AG04450 (cell line): Measurements from ENCODE around the gene PRRC1. TPM values are rescaled to one million over a fixed set of nuclear protein-coding genes. Genes with fewer than 3 reads are reported as not detected.

Experiments used
- CTCF ChIA-PET: fragments of 300-600, 350-600 bp; formaldehyde crosslinking; extraction: SDS; loops from one replicate; lab custom pipeline; 2022; ENCODE audit warnings: antibody characterized with exemption, inconsistent platforms; lab: Charles Lee
- POLR2A ChIA-PET: fragments of 350-600 bp; formaldehyde crosslinking; extraction: SDS; loops from one replicate; lab custom pipeline; 2021; ENCODE audit warnings: antibody characterized with exemption, inconsistent platforms; lab: Yijun Ruan, JAX
- DNase-seq: peaks from one replicate; pipeline ENCODE4 v3.0.0-alpha.2; 2011; ENCODE audit warnings: low read depth, low spot score
- H3K27ac ChIP-seq: one replicate; pipeline ENCODE4 v1.5.1; 2012; ENCODE audit warnings: low read depth, low read length, control low read depth
- H3K27me3 ChIP-seq: one replicate; pipeline ENCODE4 v1.6.0; 2012; ENCODE audit warnings: low read length; ENCODE audit not compliant: control insufficient read depth, insufficient read depth
- H3K4me3 ChIP-seq: 2 replicates; pipeline ENCODE4 v1.5.1; 2011; ENCODE audit warnings: mild to moderate bottlenecking, low read depth, low read length, control low read depth
- H3K9me3 ChIP-seq: 2 replicates; pipeline ENCODE4 v1.5.1; 2012; ENCODE audit warnings: low read length; ENCODE audit not compliant: control insufficient read depth, insufficient read depth
- CTCF ChIP-seq: IDR thresholded peaks from 2 replicates; pipeline ENCODE4 v1.5.1; 2011; ENCODE audit warnings: low read depth, low read length, control low read depth, inconsistent platforms
- polyA plus RNA-seq: library from polyadenylated mRNA; depleted of rRNA; stranded (reverse); fragments of >200 nt; gene quantifications from 2 replicates; pipeline ENCODE4 v1.2.3, GENCODE V29; 2011

PRRC1 gene
- polyA plus RNA-seq, 1 experiment, result 120 TPM

GRCh38 chr5:127517110-127517479 is 345 bp upstream of the PRRC1 start:
- Histone ChIP-seq H3K9me3 (peaks cover 8% of the 10 kb centered on the region), H3K27ac (peak overlapping the region; percentile 31), H3K4me3 (peak overlapping the region; percentile 62), H3K27me3 (no peaks in the 10 kb centered on the region)
- no peak for DNase-seq
- CTCF ChIA-PET, result interaction anchor here (2.6 kb wide), 1 partner anchor 24 kb away, joined by 10 read pairs; no protein-coding TSS in a partner anchor
- no peak for TF ChIP-seq CTCF
- POLR2A ChIA-PET, result interaction anchor here (1.5 kb wide), 1 partner anchor 12 kb away, joined by 3 read pairs; no protein-coding TSS in a partner anchor

GRCh38 chr5:127518319-127518621 is 830 bp downstream of the PRRC1 start:
- ChIA-PET CTCF (interaction anchor here (0.7 kb wide), 2 partner anchors 408 to 833 kb away, joined by 3 to 5 read pairs; no protein-coding TSS in a partner anchor), POLR2A (interaction anchor here (1.0 to 1.5 kb wide), 2 partner anchors 11 to 267 kb away, joined by 3 read pairs; no protein-coding TSS in a partner anchor)
- Histone ChIP-seq H3K9me3 (peaks cover 8% of the 10 kb centered on the region), H3K4me3 (peak overlapping the region; percentile 96), H3K27ac (peak overlapping the region; percentile 96), H3K27me3 (no peaks in the 10 kb centered on the region)
- no peak for DNase-seq
- no peak for TF ChIP-seq CTCF

GRCh38 chr5:127519527-127519926 is 2.1 kb downstream of the PRRC1 start:
- peak overlapping the region; percentile 96 for H3K4me3 ChIP-seq
- POLR2A ChIA-PET, result no interaction called here
- DNase-seq, result no peak

GRCh38 chr5:127521138-127521770 is 3.8 kb downstream of the PRRC1 start:
- POLR2A ChIA-PET, result no interaction called here

More at GRCh38 chr5:127519527-127519926, 2.1 kb downstream of the PRRC1 start:
- Histone ChIP-seq H3K27me3 (no peaks in the 10 kb centered on the region), H3K27ac (no peak overlapping the region), H3K9me3 (peaks cover 8% of the 10 kb centered on the region)
- TF ChIP-seq CTCF, result no peak
- CTCF ChIA-PET, result no interaction called here

More at GRCh38 chr5:127521138-127521770, 3.8 kb downstream of the PRRC1 start:
- Histone ChIP-seq H3K27me3 (no peaks in the 10 kb centered on the region), H3K27ac (no peak overlapping the region), H3K9me3 (peaks cover 8% of the 10 kb centered on the region), H3K4me3 (no peak overlapping the region)
- no peak for DNase-seq
- TF ChIP-seq CTCF, result no peak
- CTCF ChIA-PET, result no interaction called here
